ENCODE measurements around the gene C2orf81. TPM values are rescaled to one million over a fixed set of nuclear protein-coding genes. Genes with fewer than 3 reads are reported as not detected.

Gene C2orf81
- total RNA-seq, 4 donors from 2014 or later = 0.62 to 1.4 (median 1.2) TPM

GRCh38 chr2:74414881-74415761 lies 6.3 kb downstream of the C2orf81 start:
- Histone ChIP-seq H3K27ac (peak overlapping the region in 3 of 4 donors; percentile 54 to 68 (median 59)), H3K4me1 (peaks cover 0 to 37% (median 9%) of the 10 kb centered on the region in 3 donors), H3K36me3 (no peaks in the 10 kb centered on the region), H3K9me3 (no peaks in the 10 kb centered on the region), H3K4me3 (peak overlapping the region; percentile 36 to 61), H3K27me3 (no peaks in the 10 kb centered on the region)
- peak; percentile 79 for ATAC-seq
- WGBS, 2 donors (ENCODE audit: low coverage in 1 of 2) = 3% methylated on average over 10 of the region's 66 CpGs; no CpG with 5 or more reads in 1 of the 2 donors
- TF ChIP-seq CTCF (IDR thresholded peaks at IDR 0.05) (peak in 3 of 4 experiments; percentile 1 to 72 (median 34)), POLR2A (IDR thresholded peaks at IDR 0.05) (no peak), POLR2AphosphoS5 (IDR thresholded peaks at IDR 0.05) (no peak)

- H3K27me3 ChIP-seq = no peaks in the 10 kb centered on the region
- no peak for TF ChIP-seq POLR2A (IDR thresholded peaks at IDR 0.05)
- H3K27ac ChIP-seq = peak overlapping the region in 3 of 4 donors; percentile 54 to 68 (median 59)
- no peaks in the 10 kb centered on the region for H3K36me3 ChIP-seq
- no peak for ATAC-seq
- no peaks in the 10 kb centered on the region for H3K9me3 ChIP-seq
- WGBS, 2 donors (ENCODE audit: low coverage in 1 of 2) = 100% methylated on average over 1 of the region's 19 CpGs; no CpG with 5 or more reads in 1 of the 2 donors
- H3K4me1 ChIP-seq = peaks cover 0 to 37% (median 9%) of the 10 kb centered on the region in 3 donors
- H3K4me3 ChIP-seq = peak overlapping the region; percentile 36 to 61
Observed at GRCh38 chr2:74414441-74414840, 7.0 kb downstream of the C2orf81 start.

- Histone ChIP-seq H3K4me1 (peaks cover 0 to 30% (median 9%) of the 10 kb centered on the region in 3 donors), H3K36me3 (no peaks in the 10 kb centered on the region), H3K27ac (no peak overlapping the region), H3K4me3 (no peak overlapping the region), H3K9me3 (no peaks in the 10 kb centered on the region), H3K27me3 (no peaks in the 10 kb centered on the region)
- WGBS, 2 donors (ENCODE audit: low coverage in 1 of 2) = 54% methylated on average over 8 of the region's 8 CpGs; no CpG with 5 or more reads in 1 of the 2 donors
- no peak for TF ChIP-seq CTCF (IDR thresholded peaks at IDR 0.05)
- no peak for TF ChIP-seq POLR2A (IDR thresholded peaks at IDR 0.05)
- no peak for TF ChIP-seq EP300 (IDR thresholded peaks at IDR 0.05)
- no peak for TF ChIP-seq POLR2AphosphoS5 (IDR thresholded peaks at IDR 0.05)
- no peak for ATAC-seq
Observed at GRCh38 chr2:74413001-74413698, 8.3 kb downstream of the C2orf81 start.

- H3K9me3 ChIP-seq = no peaks in the 10 kb centered on the region
- no peak overlapping the region for H3K4me3 ChIP-seq
- TF ChIP-seq CTCF (IDR thresholded peaks at IDR 0.05) (no peak), POLR2AphosphoS5 (IDR thresholded peaks at IDR 0.05) (no peak), EP300 (IDR thresholded peaks at IDR 0.05) (no peak), POLR2A (IDR thresholded peaks at IDR 0.05) (no peak)
- no peaks in the 10 kb centered on the region for H3K27me3 ChIP-seq
- H3K4me1 ChIP-seq = no peaks in the 10 kb centered on the region
- WGBS, 2 donors (ENCODE audit: low coverage in 1 of 2) = 57 to 61% methylated on average over 3 to 5 of the region's 5 CpGs
- no peak overlapping the region for H3K27ac ChIP-seq
- no peak for ATAC-seq
- no peaks in the 10 kb centered on the region for H3K36me3 ChIP-seq
Observed at GRCh38 chr2:74407682-74408081, 13.7 kb downstream of the C2orf81 start.

DNA sequence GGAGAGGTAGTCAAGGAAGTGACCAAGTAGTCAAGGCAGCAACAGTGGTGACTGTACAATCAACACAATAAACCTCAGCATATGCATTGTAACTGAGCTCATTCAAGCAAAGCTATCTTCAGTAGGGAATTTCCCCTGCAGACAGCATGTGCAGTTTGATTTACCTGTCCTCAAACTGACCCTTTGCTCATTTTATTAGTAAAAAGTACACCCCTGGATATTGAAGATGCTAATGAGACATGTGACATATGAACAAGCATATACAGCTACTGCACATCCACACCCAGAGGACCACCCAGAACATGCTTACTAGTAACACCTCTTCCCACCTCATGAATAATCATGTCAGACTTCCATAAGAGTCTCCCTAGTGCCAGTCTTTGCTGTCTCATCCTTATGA lies 15.4 kb downstream of the C2orf81 start:
- Histone ChIP-seq H3K27ac (no peak overlapping the region), H3K9me3 (no peaks in the 10 kb centered on the region), H3K4me3 (no peak overlapping the region), H3K27me3 (no peaks in the 10 kb centered on the region), H3K4me1 (no peaks in the 10 kb centered on the region), H3K36me3 (no peaks in the 10 kb centered on the region)
- ATAC-seq = no peak
- TF ChIP-seq POLR2A (IDR thresholded peaks at IDR 0.05) = no peak
